Panc1 (cell line): ENCODE measurements around the gene ERN2.

Experiments used
- POLR2AphosphoS5 ChIP-seq: IDR thresholded peaks from 2 replicates; pipeline ENCODE4 v1.6.1; 2012; ENCODE audit warnings: mild to moderate bottlenecking, low read depth, low read length, moderate library complexity
- TF ChIP-seq, protein P1 (sequence below): fragments of 450-650 bp; IDR thresholded peaks from 2 replicates; pipeline ENCODE4 v1.5.1; 2017; ENCODE audit warnings: mild to moderate bottlenecking
- TF ChIP-seq, protein P2 (sequence below), 2 experiments: IDR thresholded peaks; 2 replicates each; pipeline ENCODE4 v1.6.1; 2011 to 2012; ENCODE audit warnings: low read depth in 2 of 2, control low read depth in 1 of 2, low read length in 1 of 2, mild to moderate bottlenecking in 1 of 2, moderate library complexity in 1 of 2; ENCODE audit not compliant: insufficient read depth in 1 of 2

DNA sequence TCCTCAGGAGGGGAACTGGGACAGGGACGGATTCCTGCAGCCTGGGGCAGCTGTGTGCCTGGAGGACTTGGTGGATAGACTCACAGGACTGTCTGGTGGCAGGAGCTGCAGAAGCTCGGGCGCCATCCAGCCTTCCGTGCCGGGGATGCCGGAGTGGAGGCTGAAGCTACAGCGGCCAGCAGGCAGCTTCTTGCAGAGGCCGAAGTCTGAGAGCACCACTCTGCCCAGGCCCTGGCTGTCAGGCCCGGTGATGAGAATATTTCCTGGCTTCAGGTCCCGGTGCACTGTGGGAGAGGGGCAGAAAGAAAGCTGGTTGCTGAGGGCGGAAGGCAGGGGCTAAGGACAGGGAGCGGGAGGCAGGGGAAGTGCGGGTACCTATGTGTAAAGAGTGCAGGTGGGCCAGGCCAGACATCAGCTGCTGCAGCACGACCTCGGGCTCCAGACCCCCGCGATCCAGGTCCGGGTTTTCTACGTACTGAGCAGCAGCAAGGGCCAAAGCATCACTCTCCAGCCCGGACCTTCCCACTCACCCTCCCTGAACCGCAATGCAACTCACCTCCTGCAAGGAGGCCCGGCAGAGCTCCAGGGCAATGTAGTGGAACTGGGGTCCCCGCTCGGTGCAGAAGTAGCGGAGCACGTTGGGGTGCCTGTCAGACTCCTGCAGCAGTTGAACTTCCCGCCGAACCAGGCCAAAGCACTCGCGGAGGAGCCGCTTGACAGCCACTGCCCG lies 18.2 kb downstream of the ERN2 start:
- TF ChIP-seq, protein P1, sequence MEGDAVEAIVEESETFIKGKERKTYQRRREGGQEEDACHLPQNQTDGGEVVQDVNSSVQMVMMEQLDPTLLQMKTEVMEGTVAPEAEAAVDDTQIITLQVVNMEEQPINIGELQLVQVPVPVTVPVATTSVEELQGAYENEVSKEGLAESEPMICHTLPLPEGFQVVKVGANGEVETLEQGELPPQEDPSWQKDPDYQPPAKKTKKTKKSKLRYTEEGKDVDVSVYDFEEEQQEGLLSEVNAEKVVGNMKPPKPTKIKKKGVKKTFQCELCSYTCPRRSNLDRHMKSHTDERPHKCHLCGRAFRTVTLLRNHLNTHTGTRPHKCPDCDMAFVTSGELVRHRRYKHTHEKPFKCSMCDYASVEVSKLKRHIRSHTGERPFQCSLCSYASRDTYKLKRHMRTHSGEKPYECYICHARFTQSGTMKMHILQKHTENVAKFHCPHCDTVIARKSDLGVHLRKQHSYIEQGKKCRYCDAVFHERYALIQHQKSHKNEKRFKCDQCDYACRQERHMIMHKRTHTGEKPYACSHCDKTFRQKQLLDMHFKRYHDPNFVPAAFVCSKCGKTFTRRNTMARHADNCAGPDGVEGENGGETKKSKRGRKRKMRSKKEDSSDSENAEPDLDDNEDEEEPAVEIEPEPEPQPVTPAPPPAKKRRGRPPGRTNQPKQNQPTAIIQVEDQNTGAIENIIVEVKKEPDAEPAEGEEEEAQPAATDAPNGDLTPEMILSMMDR, result no peak
- TF ChIP-seq POLR2AphosphoS5, result no peak
- TF ChIP-seq, protein P2, sequence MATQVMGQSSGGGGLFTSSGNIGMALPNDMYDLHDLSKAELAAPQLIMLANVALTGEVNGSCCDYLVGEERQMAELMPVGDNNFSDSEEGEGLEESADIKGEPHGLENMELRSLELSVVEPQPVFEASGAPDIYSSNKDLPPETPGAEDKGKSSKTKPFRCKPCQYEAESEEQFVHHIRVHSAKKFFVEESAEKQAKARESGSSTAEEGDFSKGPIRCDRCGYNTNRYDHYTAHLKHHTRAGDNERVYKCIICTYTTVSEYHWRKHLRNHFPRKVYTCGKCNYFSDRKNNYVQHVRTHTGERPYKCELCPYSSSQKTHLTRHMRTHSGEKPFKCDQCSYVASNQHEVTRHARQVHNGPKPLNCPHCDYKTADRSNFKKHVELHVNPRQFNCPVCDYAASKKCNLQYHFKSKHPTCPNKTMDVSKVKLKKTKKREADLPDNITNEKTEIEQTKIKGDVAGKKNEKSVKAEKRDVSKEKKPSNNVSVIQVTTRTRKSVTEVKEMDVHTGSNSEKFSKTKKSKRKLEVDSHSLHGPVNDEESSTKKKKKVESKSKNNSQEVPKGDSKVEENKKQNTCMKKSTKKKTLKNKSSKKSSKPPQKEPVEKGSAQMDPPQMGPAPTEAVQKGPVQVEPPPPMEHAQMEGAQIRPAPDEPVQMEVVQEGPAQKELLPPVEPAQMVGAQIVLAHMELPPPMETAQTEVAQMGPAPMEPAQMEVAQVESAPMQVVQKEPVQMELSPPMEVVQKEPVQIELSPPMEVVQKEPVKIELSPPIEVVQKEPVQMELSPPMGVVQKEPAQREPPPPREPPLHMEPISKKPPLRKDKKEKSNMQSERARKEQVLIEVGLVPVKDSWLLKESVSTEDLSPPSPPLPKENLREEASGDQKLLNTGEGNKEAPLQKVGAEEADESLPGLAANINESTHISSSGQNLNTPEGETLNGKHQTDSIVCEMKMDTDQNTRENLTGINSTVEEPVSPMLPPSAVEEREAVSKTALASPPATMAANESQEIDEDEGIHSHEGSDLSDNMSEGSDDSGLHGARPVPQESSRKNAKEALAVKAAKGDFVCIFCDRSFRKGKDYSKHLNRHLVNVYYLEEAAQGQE (IDR thresholded peaks at IDR 0.05; ENCODE audit: insufficient read depth in 1 of 2, low read depth in 2 of 2, low read length in 1 of 2), result no peak
